C4-2B (cell line): Measurements from ENCODE around the gene DLX3.

Source experiments
- ZFX ChIP-seq: fragments of 450-650 bp; IDR thresholded peaks from 2 replicates; pipeline ENCODE4 v1.6.1; 2017
- TF ChIP-seq, protein P1 (sequence below): fragments of 450-650 bp; conservative IDR thresholded peaks from 2 replicates; pipeline ENCODE4 v1.5.1; 2017; ENCODE audit warnings: mild to moderate bottlenecking

DNA sequence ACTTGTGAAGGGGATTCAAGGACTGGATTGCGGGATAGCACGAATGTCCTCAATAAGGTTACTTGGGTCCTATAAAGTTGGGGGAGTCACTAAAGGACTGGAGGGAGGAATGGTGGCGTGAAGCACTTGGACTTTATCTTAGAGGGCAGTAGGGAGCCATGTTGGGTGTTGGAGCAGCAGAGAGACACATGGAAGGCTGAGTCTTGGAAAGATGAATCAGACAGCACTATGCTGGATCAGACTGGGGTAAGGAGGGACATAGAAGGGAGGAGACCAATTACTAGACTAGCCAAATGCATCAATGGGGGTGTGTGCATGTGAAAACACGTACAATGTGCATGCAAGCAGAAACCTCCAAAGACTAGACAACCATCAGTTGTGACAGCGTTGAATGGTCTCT, 52.1 kb downstream of the DLX3 start:
- TF ChIP-seq, protein P1, sequence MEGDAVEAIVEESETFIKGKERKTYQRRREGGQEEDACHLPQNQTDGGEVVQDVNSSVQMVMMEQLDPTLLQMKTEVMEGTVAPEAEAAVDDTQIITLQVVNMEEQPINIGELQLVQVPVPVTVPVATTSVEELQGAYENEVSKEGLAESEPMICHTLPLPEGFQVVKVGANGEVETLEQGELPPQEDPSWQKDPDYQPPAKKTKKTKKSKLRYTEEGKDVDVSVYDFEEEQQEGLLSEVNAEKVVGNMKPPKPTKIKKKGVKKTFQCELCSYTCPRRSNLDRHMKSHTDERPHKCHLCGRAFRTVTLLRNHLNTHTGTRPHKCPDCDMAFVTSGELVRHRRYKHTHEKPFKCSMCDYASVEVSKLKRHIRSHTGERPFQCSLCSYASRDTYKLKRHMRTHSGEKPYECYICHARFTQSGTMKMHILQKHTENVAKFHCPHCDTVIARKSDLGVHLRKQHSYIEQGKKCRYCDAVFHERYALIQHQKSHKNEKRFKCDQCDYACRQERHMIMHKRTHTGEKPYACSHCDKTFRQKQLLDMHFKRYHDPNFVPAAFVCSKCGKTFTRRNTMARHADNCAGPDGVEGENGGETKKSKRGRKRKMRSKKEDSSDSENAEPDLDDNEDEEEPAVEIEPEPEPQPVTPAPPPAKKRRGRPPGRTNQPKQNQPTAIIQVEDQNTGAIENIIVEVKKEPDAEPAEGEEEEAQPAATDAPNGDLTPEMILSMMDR, result no peak
- no peak for TF ChIP-seq ZFX
